HUDEP-2 (cell line): ENCODE measurements around the gene TBR1.

Experiments used
- DNase-seq, 76 experiments: peaks; one replicate each; lab custom pipeline; 2025; ENCODE audit not compliant: unreplicated experiment in 76 of 76; lab: John Stamatoyannopoulos, UW

Gene TBR1

GRCh38 chr2:161415987-161416707 is at the start of gene TBR1:
Gene TBR1, plus strand, starts transcription at chr2:161416297. Its CDS starts 114 bp downstream, at chr2:161416411.
- no peak for DNase-seq

- DNase-seq = no peak
These were observed 48.4 kb upstream of the TBR1 start for GRCh38 chr2:161367675-161368074.

GRCh38 chr2:161369311-161369710 is 46.8 kb upstream of the TBR1 start:
- no peak for DNase-seq

- DNase-seq = no peak
These were observed 45.1 kb upstream of the TBR1 start for GRCh38 chr2:161370981-161371380.

- DNase-seq = no peak
These were observed 44.2 kb upstream of the TBR1 start for GRCh38 chr2:161371869-161372268.

- no peak for DNase-seq
These were observed 42.2 kb upstream of the TBR1 start for GRCh38 chr2:161373942-161374341.

GRCh38 chr2:161374446-161374845 is 41.7 kb upstream of the TBR1 start:
- DNase-seq = no peak

- DNase-seq = no peak
These were observed 36.4 kb upstream of the TBR1 start for GRCh38 chr2:161379740-161380139.

GRCh38 chr2:161381546-161381945 is 34.6 kb upstream of the TBR1 start:
- DNase-seq = no peak

GRCh38 chr2:161382747-161383146 is 33.4 kb upstream of the TBR1 start:
- DNase-seq = no peak

GRCh38 chr2:161384864-161385263 is 31.2 kb upstream of the TBR1 start:
- DNase-seq = no peak

GRCh38 chr2:161386228-161386824 is 29.8 kb upstream of the TBR1 start:
- no peak for DNase-seq

GRCh38 chr2:161388146-161388779 is 27.8 kb upstream of the TBR1 start:
- DNase-seq = no peak

- no peak for DNase-seq
These were observed 24.2 kb upstream of the TBR1 start for GRCh38 chr2:161391737-161392506.

GRCh38 chr2:161400076-161400475 is 16.0 kb upstream of the TBR1 start:
- no peak for DNase-seq

GRCh38 chr2:161402297-161402696 is 13.8 kb upstream of the TBR1 start:
- DNase-seq = no peak

- no peak for DNase-seq
These were observed 9.8 kb upstream of the TBR1 start for GRCh38 chr2:161406316-161406715.

- no peak for DNase-seq
These were observed 8.5 kb upstream of the TBR1 start for GRCh38 chr2:161407597-161407996.

- no peak for DNase-seq
These were observed 6.7 kb upstream of the TBR1 start for GRCh38 chr2:161409308-161409907.

GRCh38 chr2:161412346-161412745 is 3.8 kb upstream of the TBR1 start:
- DNase-seq = no peak
